Ovary (tissue), 3 donors: ENCODE results near the gene INPP5D.

Experiments used
- CTCF ChIP-seq, 3 donors: fragments of 450-650 bp in 2 of 3; fragments of 200-600 bp in 1 of 3; IDR thresholded peaks; one replicate each; pipeline versions ENCODE4 v1.5.1 to v1.8.0; 2016 to 2022; ENCODE audit warnings: antibody characterized with exemption in 3 of 3, mild to moderate bottlenecking in 1 of 3
- EP300 ChIP-seq: sonication (generic); formaldehyde crosslinking; IDR thresholded peaks from one replicate; pipeline ENCODE4 v1.6.1; 2017; ENCODE audit warnings: antibody characterized with exemption
- POLR2A ChIP-seq: fragments of 450-650 bp; IDR thresholded peaks from one replicate; pipeline ENCODE4 v1.6.1; 2017; ENCODE audit warnings: antibody characterized with exemption, mild to moderate bottlenecking, moderate library complexity
- donor health status: DM: no; HTN: no; CAD: no.

GRCh38 chr2:233223059-233223894, 163.1 kb downstream of the INPP5D start:
- TF ChIP-seq EP300 (no peak), CTCF (IDR thresholded peaks at IDR 0.05) (no peak), POLR2A (no peak)
